ENCODE measurements around the gene HPCAL1.
A peak's percentile ranks its signal among the peaks of the same experiment; 100 is the strongest.

The HPCAL1 gene

DNA sequence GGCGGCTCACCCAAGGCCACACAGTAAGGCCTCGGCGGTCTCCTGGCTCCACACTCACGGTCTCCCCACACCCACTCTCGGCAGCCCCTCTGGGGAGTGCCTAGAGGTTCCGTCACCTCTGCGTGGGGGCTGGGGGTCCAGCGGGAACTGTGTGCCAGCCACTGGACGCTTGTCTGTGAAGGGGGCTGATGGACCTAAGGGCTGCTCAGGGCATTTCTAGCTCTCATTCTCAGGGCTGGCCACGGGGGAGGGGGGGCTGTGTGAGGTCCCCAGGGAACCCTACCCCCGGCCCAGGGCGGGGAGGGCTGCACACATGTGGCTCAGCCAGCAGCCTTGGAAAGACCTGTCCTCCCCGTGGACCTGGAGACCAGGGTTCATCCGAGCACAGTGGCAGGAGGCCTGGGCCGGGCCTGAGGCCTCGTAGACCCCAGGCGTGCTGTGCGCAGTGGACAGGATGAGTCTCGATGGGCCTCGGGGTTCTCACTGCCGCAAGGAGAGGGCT is 172.6 kb downstream of the HPCAL1 start:
- no peak for DNase-seq

DNA sequence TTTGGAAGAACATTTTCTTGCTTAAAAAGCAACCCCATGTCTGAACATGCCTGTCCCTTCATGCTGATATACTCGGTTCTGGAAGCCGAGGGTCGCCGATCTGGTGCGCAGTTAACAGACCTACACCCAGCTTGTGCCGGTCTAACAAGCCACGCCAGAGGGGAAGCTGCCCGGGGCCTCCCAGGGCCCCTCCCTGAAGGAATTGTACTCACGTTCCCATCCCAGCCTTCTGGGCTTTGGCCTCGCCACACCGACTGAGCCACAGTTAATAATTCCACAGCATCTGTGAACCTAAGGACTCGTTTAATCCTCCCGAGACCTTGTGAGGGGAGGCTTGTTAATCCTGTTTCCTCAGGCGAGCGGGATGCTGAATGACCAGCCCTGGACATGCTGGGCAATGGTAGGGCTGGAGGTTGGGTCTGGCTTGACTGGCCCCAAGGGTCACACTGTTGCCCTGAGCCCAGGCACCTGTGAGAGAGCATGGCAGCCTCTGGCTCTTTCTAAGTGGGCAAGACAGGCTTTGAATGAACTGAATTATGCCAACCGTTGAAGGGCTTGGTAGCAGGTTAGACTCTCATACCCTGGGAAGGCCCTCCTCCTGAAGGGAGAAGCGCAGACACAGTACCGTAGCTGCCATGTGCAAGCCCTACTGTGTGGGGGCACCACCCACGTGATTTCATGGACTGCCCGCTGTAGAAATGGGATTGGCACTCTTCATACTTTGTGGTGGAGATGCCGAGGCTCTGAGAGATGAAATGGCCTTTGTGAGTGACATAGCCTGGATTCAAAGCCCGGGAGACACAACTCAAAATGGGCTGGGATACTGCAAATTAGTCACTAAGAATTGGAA is 173.3 kb downstream of the HPCAL1 start:
- peak; percentile 97 for DNase-seq

DNA sequence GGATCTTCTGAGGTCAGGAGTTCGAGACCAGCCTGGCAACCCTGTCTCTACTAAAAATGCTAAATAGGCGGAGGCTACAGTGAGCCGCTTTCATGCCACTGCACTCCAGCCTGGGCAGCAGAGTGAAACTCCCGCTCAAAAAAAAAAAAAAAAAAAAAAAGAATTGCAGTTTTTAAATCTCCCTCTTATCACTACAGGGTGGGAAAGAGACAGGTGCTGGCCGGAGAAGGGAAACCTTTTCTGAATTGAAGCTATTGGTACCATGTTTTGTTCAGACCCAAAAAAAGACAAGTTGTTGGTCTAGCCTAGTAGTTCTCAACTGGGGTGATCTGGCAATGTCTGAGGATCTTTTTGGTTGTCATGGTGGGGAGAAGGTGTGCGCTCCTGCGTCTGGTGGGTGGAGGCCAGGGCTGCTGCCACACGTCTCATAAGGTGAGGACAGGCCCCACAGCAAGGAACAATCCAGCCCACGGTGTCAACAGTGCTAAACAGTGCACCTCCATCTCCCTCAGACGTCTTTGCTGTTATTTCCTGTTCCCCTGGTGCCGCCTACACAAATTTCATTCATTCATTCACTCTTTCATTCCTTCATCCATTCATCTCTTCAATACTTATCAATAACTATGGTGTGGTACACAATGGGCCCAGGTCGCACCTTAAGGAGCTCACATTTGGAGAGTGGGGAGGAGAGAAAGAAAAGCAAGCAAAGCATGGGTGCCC is 174.2 kb downstream of the HPCAL1 start:
- no peak for DNase-seq

Data from NCI-H82 (cell line).